K562 (cell line): ENCODE measurements around the gene FLOT2. TPM values are rescaled to one million over a fixed set of nuclear protein-coding genes. Genes with fewer than 3 reads are reported as not detected.
A peak's percentile ranks its signal among the peaks of the same experiment; 100 is the strongest.

Source experiments
- CBX1 ChIP-seq: sonication (generic); IDR thresholded peaks from 2 replicates; pipeline ENCODE4 v1.6.1; 2016; ENCODE audit warnings: antibody characterized with exemption, low read depth, mild to moderate bottlenecking
- CSDE1 ChIP-seq, 2 experiments: fragments of 450-650 bp; IDR thresholded peaks; 2 replicates each; pipeline ENCODE4 v1.6.1; 2016; ENCODE audit warnings: mild to moderate bottlenecking in 1 of 2
- GABPA ChIP-seq: fragments of 200-800 bp; sonication (Bioruptor generic); conservative IDR thresholded peaks from 2 replicates; pipeline ENCODE4 v1.6.1; 2016; ENCODE audit warnings: low read depth, missing genetic modification characterization, missing compliant biosample characterization
- KLF1 ChIP-seq: fragments of 450-650 bp; IDR thresholded peaks from 2 replicates; pipeline ENCODE4 v1.6.1; 2016; ENCODE audit warnings: missing genetic modification characterization, missing compliant biosample characterization
- KLF13 ChIP-seq: fragments of 450-650 bp; IDR thresholded peaks from 2 replicates; pipeline ENCODE4 v1.6.1; 2016; ENCODE audit warnings: missing genetic modification characterization, low read depth, mild to moderate bottlenecking, missing compliant biosample characterization, moderate library complexity, borderline replicate concordance
- MBD2 ChIP-seq: sonication (generic); IDR thresholded peaks from 2 replicates; pipeline ENCODE4 v1.6.1; 2016; ENCODE audit warnings: low read depth, borderline replicate concordance
- MYBL2 ChIP-seq, 2 experiments: fragments of 450-650 bp in 1 of 2; sonication (generic) in 1 of 2; formaldehyde crosslinking in 1 of 2; IDR thresholded peaks; 2 replicates each; pipeline versions ENCODE4 v1.6.1 to v1.8.1; 2017 to 2022; ENCODE audit warnings: borderline replicate concordance in 1 of 2, inconsistent platforms in 1 of 2, low read depth in 1 of 2, mild to moderate bottlenecking in 1 of 2, missing genetic modification reagents in 1 of 2, moderate library complexity in 1 of 2
- PHB ChIP-seq: fragments of 250-450 bp; sonication (Bioruptor Pico); IDR thresholded peaks from 2 replicates; pipeline ENCODE4 v1.5.0; 2021
- RBFOX2 ChIP-seq: fragments of 200-400 bp; formaldehyde crosslinking; IDR thresholded peaks from 2 replicates; pipeline ENCODE4 v1.6.1; 2017; ENCODE audit warnings: low read depth, mild to moderate bottlenecking, low read length, moderate library complexity
- SMAD1 ChIP-seq: fragments of 150-350 bp; IDR thresholded peaks from 2 replicates; pipeline ENCODE4 v1.6.1; 2014; ENCODE audit warnings: low read length, low read depth; ENCODE audit not compliant: partially characterized antibody
- SMAD3 ChIP-seq: fragments of 450-650 bp; formaldehyde crosslinking; conservative IDR thresholded peaks from 2 replicates; pipeline ENCODE4 v1.4.0; 2020; ENCODE audit warnings: mild to moderate bottlenecking
- SMARCA4 ChIP-seq: fragments of 450-650 bp; IDR thresholded peaks from 2 replicates; pipeline ENCODE4 v1.6.1; 2016
- TRIM24 ChIP-seq, 2 experiments: fragments of 450-650 bp; IDR thresholded peaks; 2 replicates each; pipeline ENCODE4 v1.6.1; 2016
- ZC3H11A ChIP-seq: IDR thresholded peaks from 2 replicates; pipeline ENCODE4 v1.6.1; 2012; ENCODE audit warnings: low read depth, low read length, improper control_type of control experiment
- ZNF57 ChIP-seq: fragments of 450-650 bp; formaldehyde crosslinking; IDR thresholded peaks from 2 replicates; pipeline ENCODE4 v1.4.0; 2020; ENCODE audit warnings: mild to moderate bottlenecking, moderate library complexity
- polyA plus RNA-seq, 8 experiments: library from polyadenylated mRNA; depleted of rRNA in 4 of 8; stranded (reverse) in 5 of 8; unstranded in 3 of 8; fragments of >200 nt; fragmentation: Nextera tagmentation in 2 of 8; fragmentation: Illumina TruSeq in 1 of 8; extraction: Ambion mirVana in 2 of 8; extraction: Trizol in 1 of 8; gene quantifications; 2 replicates each; pipeline versions ENCODE4 v1.2.1 to v1.2.3, GENCODE V29; 2011 to 2014; ENCODE audit warnings: inconsistent platforms in 1 of 8, missing spikeins in 1 of 8
- total RNA-seq, 7 experiments: library from RNA; depleted of rRNA in 6 of 7; stranded (reverse); fragments of >200 nt in 6 of 7; fragmentation: Illumina TruSeq in 2 of 7; extraction: Trizol in 2 of 7; gene quantifications; 2 replicates each; pipeline versions ENCODE4 v1.2.1 to v1.2.3, GENCODE V29; 2011 to 2021; ENCODE audit warnings: low replicate concordance in 1 of 7
- TF ChIP-seq, protein P1 (sequence below): conservative IDR thresholded peaks from 2 replicates; pipeline ENCODE4 v1.6.1; 2011; ENCODE audit warnings: low read depth, mild to moderate bottlenecking, low read length; ENCODE audit not compliant: control insufficient read depth
- TF ChIP-seq, protein P2 (sequence below): fragments of 450-650 bp; formaldehyde crosslinking; IDR thresholded peaks from 2 replicates; pipeline ENCODE4 v1.4.0; 2020; ENCODE audit warnings: mild to moderate bottlenecking, moderate library complexity
- TF ChIP-seq, protein P3 (sequence below): sonication (generic); formaldehyde crosslinking; IDR thresholded peaks from 2 replicates; pipeline ENCODE4 v1.8.0; 2023; ENCODE audit warnings: mild to moderate bottlenecking, missing genetic modification reagents
- TF ChIP-seq, protein P4 (sequence below): fragments of 250-450 bp; sonication (Bioruptor Pico); IDR thresholded peaks from 2 replicates; pipeline ENCODE4 v1.4.0; 2020
- TF ChIP-seq, protein P5 (sequence below): fragments of 450-650 bp; IDR thresholded peaks from 2 replicates; pipeline ENCODE4 v1.6.1; 2016; ENCODE audit warnings: antibody characterized with exemption

Gene FLOT2
- total and polyA plus RNA-seq, 9 of the 15 experiments (the other 6 are each of a cell fraction or from before 2014, with no cell fraction given), result 17.5 to 138 (median 41.7) TPM

DNA sequence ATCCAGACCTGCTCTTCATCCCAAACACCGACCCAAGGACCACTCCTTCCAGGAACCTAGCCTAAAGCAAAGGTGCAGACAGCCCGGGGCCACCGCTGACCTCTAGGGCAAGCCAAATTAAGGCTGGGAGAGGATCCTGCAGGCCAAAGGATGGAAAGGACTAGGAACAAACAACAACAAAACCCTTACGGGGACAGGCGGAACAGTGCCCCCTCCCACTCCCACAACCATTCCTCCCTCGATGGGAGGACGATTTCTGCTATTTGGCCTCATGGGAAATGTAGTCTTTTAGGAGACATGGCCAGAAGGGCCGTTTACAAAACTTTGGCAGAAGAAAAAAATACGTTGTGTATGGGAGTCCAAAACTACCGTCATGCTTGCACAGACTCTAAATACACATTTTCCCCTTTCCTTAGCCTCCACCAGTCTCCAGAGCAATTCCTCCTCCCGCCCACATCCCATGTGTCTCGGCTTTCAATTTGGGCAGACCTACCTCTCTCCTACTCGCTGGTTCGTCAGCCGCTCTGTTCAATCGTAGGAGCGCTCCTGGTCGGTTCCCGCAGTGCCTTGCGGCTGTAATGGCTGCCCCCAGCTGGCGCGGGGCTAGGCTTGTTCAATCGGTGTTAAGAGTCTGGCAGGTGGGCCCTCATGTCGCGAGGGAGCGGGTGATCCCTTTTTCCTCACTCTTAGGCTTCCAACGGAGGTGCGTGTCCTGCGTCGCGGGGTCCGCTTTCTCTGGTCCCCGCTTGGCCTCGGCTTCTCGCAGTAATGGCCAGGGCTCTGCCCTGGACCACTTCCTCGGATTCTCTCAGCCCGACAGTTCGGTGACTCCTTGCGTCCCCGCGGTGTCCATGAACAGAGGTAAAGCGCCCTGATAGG lies 42.8 kb downstream of the FLOT2 start, which contains the start of gene ERAL1 (continued):
- TF ChIP-seq CBX1, result peak; percentile 68; the same call in 1 of the 2 replicates
- TF ChIP-seq, protein P1, sequence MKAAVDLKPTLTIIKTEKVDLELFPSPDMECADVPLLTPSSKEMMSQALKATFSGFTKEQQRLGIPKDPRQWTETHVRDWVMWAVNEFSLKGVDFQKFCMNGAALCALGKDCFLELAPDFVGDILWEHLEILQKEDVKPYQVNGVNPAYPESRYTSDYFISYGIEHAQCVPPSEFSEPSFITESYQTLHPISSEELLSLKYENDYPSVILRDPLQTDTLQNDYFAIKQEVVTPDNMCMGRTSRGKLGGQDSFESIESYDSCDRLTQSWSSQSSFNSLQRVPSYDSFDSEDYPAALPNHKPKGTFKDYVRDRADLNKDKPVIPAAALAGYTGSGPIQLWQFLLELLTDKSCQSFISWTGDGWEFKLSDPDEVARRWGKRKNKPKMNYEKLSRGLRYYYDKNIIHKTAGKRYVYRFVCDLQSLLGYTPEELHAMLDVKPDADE, result peak; percentile 90; the same call in 1 of the 2 replicates
- TF ChIP-seq, protein P2, sequence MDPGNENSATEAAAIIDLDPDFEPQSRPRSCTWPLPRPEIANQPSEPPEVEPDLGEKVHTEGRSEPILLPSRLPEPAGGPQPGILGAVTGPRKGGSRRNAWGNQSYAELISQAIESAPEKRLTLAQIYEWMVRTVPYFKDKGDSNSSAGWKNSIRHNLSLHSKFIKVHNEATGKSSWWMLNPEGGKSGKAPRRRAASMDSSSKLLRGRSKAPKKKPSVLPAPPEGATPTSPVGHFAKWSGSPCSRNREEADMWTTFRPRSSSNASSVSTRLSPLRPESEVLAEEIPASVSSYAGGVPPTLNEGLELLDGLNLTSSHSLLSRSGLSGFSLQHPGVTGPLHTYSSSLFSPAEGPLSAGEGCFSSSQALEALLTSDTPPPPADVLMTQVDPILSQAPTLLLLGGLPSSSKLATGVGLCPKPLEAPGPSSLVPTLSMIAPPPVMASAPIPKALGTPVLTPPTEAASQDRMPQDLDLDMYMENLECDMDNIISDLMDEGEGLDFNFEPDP (CRISPR knock-in tag), result 0 out of 2 replicates have a peak, but pooled peaks have one; percentile 26
- TF ChIP-seq, protein P3, sequence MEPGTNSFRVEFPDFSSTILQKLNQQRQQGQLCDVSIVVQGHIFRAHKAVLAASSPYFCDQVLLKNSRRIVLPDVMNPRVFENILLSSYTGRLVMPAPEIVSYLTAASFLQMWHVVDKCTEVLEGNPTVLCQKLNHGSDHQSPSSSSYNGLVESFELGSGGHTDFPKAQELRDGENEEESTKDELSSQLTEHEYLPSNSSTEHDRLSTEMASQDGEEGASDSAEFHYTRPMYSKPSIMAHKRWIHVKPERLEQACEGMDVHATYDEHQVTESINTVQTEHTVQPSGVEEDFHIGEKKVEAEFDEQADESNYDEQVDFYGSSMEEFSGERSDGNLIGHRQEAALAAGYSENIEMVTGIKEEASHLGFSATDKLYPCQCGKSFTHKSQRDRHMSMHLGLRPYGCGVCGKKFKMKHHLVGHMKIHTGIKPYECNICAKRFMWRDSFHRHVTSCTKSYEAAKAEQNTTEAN (CRISPR knock-in tag), result no peak
- no peak; the same call in 1 of the 2 replicates for TF ChIP-seq MYBL2 (IDR thresholded peaks at IDR 0.05; ENCODE audit: low read depth)
- TF ChIP-seq MYBL2 (CRISPR knock-in tag; IDR thresholded peaks at IDR 0.05; ENCODE audit: borderline replicate concordance), result no peak
- TF ChIP-seq SMARCA4, result peak; percentile 31; the same call in 1 of the 2 replicates
- peak; percentile 48; the same call in 1 of the 2 replicates for TF ChIP-seq KLF1
- peak; percentile 73; the same call in 1 of the 2 replicates for TF ChIP-seq KLF13
- TF ChIP-seq GABPA, result peak; percentile 44
- TF ChIP-seq RBFOX2, result peak; percentile 92
- no peak for TF ChIP-seq ZNF57 (CRISPR knock-in tag)
- no peak for TF ChIP-seq TRIM24 (IDR thresholded peaks at IDR 0.05)
- TF ChIP-seq PHB (CRISPR knock-in tag), result no peak; the same call in 1 of the 2 replicates
- TF ChIP-seq SMAD3 (CRISPR knock-in tag), result 0 out of 2 replicates have a peak, but pooled peaks have one; percentile 12
- peak; percentile 70 for TF ChIP-seq SMAD1
- TF ChIP-seq ZC3H11A, result 0 out of 2 replicates have a peak, but pooled peaks have one; percentile 20
- TF ChIP-seq MBD2, result peak; percentile 95
- TF ChIP-seq, protein P4, sequence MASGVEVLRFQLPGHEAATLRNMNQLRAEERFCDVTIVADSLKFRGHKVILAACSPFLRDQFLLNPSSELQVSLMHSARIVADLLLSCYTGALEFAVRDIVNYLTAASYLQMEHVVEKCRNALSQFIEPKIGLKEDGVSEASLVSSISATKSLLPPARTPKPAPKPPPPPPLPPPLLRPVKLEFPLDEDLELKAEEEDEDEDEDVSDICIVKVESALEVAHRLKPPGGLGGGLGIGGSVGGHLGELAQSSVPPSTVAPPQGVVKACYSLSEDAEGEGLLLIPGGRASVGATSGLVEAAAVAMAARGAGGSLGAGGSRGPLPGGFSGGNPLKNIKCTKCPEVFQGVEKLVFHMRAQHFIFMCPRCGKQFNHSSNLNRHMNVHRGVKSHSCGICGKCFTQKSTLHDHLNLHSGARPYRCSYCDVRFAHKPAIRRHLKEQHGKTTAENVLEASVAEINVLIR (CRISPR knock-in tag), result peak; percentile 4; the same call in 1 of the 2 replicates
- TF ChIP-seq CSDE1 (IDR thresholded peaks at IDR 0.05), result peak in 1 of 2 experiments; percentile 58; a peak in 1 of 4 replicates
- TF ChIP-seq, protein P5, sequence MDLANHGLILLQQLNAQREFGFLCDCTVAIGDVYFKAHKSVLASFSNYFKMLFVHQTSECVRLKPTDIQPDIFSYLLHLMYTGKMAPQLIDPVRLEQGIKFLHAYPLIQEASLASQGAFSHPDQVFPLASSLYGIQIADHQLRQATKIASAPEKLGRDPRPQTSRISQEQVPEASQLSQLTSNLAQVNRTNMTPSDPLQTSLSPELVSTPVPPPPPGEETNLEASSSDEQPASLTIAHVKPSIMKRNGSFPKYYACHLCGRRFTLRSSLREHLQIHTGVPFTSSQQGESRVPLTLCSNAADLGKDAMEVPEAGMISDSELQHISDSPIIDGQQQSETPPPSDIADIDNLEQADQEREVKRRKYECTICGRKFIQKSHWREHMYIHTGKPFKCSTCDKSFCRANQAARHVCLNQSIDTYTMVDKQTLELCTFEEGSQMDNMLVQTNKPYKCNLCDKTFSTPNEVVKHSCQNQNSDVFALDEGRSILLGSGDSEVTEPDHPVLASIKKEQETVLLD, result 0 out of 2 replicates have a peak, but pooled peaks have one; percentile 17
